Transverse colon (tissue), 3 donors: ENCODE results near the gene TTC28.

Experiments
- CTCF ChIP-seq, 5 experiments: fragments of 200-600 bp in 3 of 5; fragments of 450-650 bp in 2 of 5; sonication (generic) in 3 of 5; IDR thresholded peaks; 1 replicate in 2 of 5; 2 replicates in 3 of 5; pipeline ENCODE4 v1.5.1; 2016 to 2017; ENCODE audit warnings: antibody characterized with exemption in 5 of 5, inconsistent platforms in 3 of 5, mild to moderate bottlenecking in 2 of 5, moderate library complexity in 1 of 5
- EP300 ChIP-seq: sonication (generic); formaldehyde crosslinking; IDR thresholded peaks from one replicate; pipeline ENCODE4 v1.6.1; 2017; ENCODE audit warnings: antibody characterized with exemption, low read depth
- POLR2A ChIP-seq: fragments of 450-650 bp; IDR thresholded peaks from one replicate; pipeline ENCODE4 v1.6.1; 2016; ENCODE audit warnings: antibody characterized with exemption, mild to moderate bottlenecking, moderate library complexity

- no peak for TF ChIP-seq CTCF (IDR thresholded peaks at IDR 0.05)
- no peak for TF ChIP-seq EP300
- TF ChIP-seq POLR2A: no peak
Measured at GRCh38 chr22:28111501-28112189, 568.0 kb downstream of the TTC28 start.
